GM23338 (cell line): ENCODE data around the gene FAN1. TPM values are rescaled to one million over a fixed set of nuclear protein-coding genes. Genes with fewer than 3 reads are reported as not detected.

Source experiments
- ATAC-seq: fragments of 200-7000 bp; cut with Tn5 transposase; 3 replicates; pipeline ENCODE4 v1.9.1; 2020
- DNase-seq: peaks from one replicate; pipeline ENCODE4 v3.0.0-alpha.2; 2015; ENCODE audit warnings: low spot score
- H2AFZ ChIP-seq: fragments of 200-600 bp; sonication (generic); 2 replicates; pipeline ENCODE4 v1.8.0; 2016; ENCODE audit warnings: antibody characterized with exemption, mild to moderate bottlenecking, moderate library complexity
- H3F3A ChIP-seq: fragments of 200-600 bp; sonication (generic); replicated peaks from 2 replicates; pipeline ENCODE4 v1.8.0; 2017; ENCODE audit warnings: antibody characterized with exemption, mixed run types, low read depth
- H3K27ac ChIP-seq: fragments of 200-600 bp; sonication (generic); 2 replicates; pipeline ENCODE4 v1.6.1; 2016; ENCODE audit warnings: low read depth
- H3K27me3 ChIP-seq: fragments of 200-600 bp; sonication (generic); 2 replicates; pipeline ENCODE4 v1.8.0; 2016; ENCODE audit warnings: mild to moderate bottlenecking, mixed run types, moderate library complexity; ENCODE audit not compliant: insufficient read depth
- H3K36me3 ChIP-seq: fragments of 200-600 bp; sonication (generic); 2 replicates; pipeline ENCODE4 v1.8.0; 2016; ENCODE audit warnings: mild to moderate bottlenecking; ENCODE audit not compliant: insufficient read depth
- H3K4me1 ChIP-seq: fragments of 200-600 bp; sonication (generic); 2 replicates; pipeline ENCODE4 v1.8.0; 2016; ENCODE audit warnings: mild to moderate bottlenecking, moderate library complexity; ENCODE audit not compliant: insufficient read depth
- H3K4me2 ChIP-seq: fragments of 200-600 bp; sonication (generic); 2 replicates; pipeline ENCODE4 v1.7.1; 2017; ENCODE audit warnings: mixed run types
- H3K4me3 ChIP-seq: fragments of 200-600 bp; sonication (generic); 2 replicates; pipeline ENCODE4 v1.6.1; 2016; ENCODE audit warnings: mixed run types
- H3K79me2 ChIP-seq: fragments of 200-600 bp; sonication (generic); replicated peaks from 2 replicates; pipeline ENCODE4 v1.8.0; 2017; ENCODE audit warnings: mild to moderate bottlenecking; ENCODE audit not compliant: insufficient read depth
- H3K9me2 ChIP-seq: fragments of 200-600 bp; sonication (generic); 2 replicates; pipeline ENCODE4 v1.8.0; 2017; ENCODE audit not compliant: insufficient read depth
- H4K20me1 ChIP-seq: fragments of 200-600 bp; sonication (generic); replicated peaks from 2 replicates; pipeline ENCODE4 v1.8.0; 2017; ENCODE audit warnings: mild to moderate bottlenecking; ENCODE audit not compliant: insufficient read depth
- H3K27ac Mint-ChIP-seq: 2 replicates; pipeline ENCODE4 v1.8.0; 2020; ENCODE audit warnings: inconsistent platforms, mild to moderate bottlenecking, moderate library complexity, mixed read lengths
- H3K27me3 Mint-ChIP-seq: 3 replicates; pipeline ENCODE4 v1.8.0; 2022; ENCODE audit warnings: low read depth, mild to moderate bottlenecking, moderate library complexity, mixed read lengths, inconsistent platforms; ENCODE audit not compliant: insufficient read depth, poor library complexity
- H3K36me3 Mint-ChIP-seq: 3 replicates; pipeline ENCODE4 v1.8.0; 2021; ENCODE audit warnings: low read depth, mild to moderate bottlenecking, inconsistent platforms, moderate library complexity, mixed read lengths
- H3K4me1 Mint-ChIP-seq: 3 replicates; pipeline ENCODE4 v1.8.0; 2020; ENCODE audit warnings: mild to moderate bottlenecking, inconsistent platforms, mixed read lengths
- H3K4me3 Mint-ChIP-seq: 3 replicates; pipeline ENCODE4 v1.8.0; 2021; ENCODE audit warnings: moderate library complexity, mild to moderate bottlenecking, inconsistent platforms, mixed read lengths
- H3K9me3 Mint-ChIP-seq: 3 replicates; pipeline ENCODE4 v1.8.0; 2020; ENCODE audit warnings: moderate library complexity, mild to moderate bottlenecking, inconsistent platforms, mixed read lengths
- CREB1 ChIP-seq: fragments of 250-450 bp; sonication (Bioruptor Pico); IDR thresholded peaks from 2 replicates; pipeline ENCODE4 v1.5.0; 2020; ENCODE audit warnings: low read depth, mild to moderate bottlenecking, moderate library complexity
- EZH2 ChIP-seq: fragments of 200-600 bp; sonication (generic); IDR thresholded peaks from one replicate; pipeline ENCODE4 v1.8.0; 2017; ENCODE audit warnings: antibody characterized with exemption, mild to moderate bottlenecking, low read depth; ENCODE audit not compliant: unreplicated experiment
- EZH2phosphoT487 ChIP-seq: fragments of 200-600 bp; sonication (generic); IDR thresholded peaks from one replicate; pipeline ENCODE4 v1.8.1; 2018; ENCODE audit warnings: antibody characterized with exemption; ENCODE audit not compliant: unreplicated experiment
- NANOG ChIP-seq: IDR thresholded peaks from 2 replicates; pipeline ENCODE4 v1.6.1; 2016; ENCODE audit warnings: antibody characterized with exemption, borderline replicate concordance
- POLR2AphosphoS5 ChIP-seq: IDR thresholded peaks from 2 replicates; pipeline ENCODE4 v1.6.1; 2016; ENCODE audit warnings: antibody characterized with exemption, low read depth
- STAT1 ChIP-seq: IDR thresholded peaks from one replicate; pipeline ENCODE4 v1.6.1; 2016; ENCODE audit warnings: antibody characterized with exemption; ENCODE audit not compliant: unreplicated experiment
- ZNF114 ChIP-seq: fragments of 250-450 bp; sonication (Bioruptor Pico); IDR thresholded peaks from 2 replicates; pipeline ENCODE4 v1.5.0; 2020; ENCODE audit warnings: mild to moderate bottlenecking, moderate library complexity
- ZNF331 ChIP-seq: fragments of 250-450 bp; sonication (Bioruptor Pico); IDR thresholded peaks from 2 replicates; pipeline ENCODE4 v1.5.0; 2020; ENCODE audit warnings: low read depth, mild to moderate bottlenecking, moderate library complexity
- polyA plus RNA-seq: library from polyadenylated mRNA; unstranded; fragments of >200 nt; fragmentation: Nextera tagmentation; extraction: Ambion mirVana; gene quantifications from 2 replicates; pipeline ENCODE4 v1.2.1, GENCODE V29; 2016
- total RNA-seq: library from RNA; depleted of rRNA; stranded (reverse); fragments of >200 nt; shearing (Covaris generic); gene quantifications from 2 replicates; pipeline ENCODE4 v1.2.3, GENCODE V29; 2014
- TF ChIP-seq, protein P1 (sequence below): IDR thresholded peaks from one replicate; pipeline ENCODE4 v1.6.1; 2018; ENCODE audit warnings: antibody characterized with exemption; ENCODE audit not compliant: unreplicated experiment

Gene FAN1
- total and polyA plus RNA-seq, 2 experiments from 2014 or later: 9.1 to 29.2 TPM

DNA sequence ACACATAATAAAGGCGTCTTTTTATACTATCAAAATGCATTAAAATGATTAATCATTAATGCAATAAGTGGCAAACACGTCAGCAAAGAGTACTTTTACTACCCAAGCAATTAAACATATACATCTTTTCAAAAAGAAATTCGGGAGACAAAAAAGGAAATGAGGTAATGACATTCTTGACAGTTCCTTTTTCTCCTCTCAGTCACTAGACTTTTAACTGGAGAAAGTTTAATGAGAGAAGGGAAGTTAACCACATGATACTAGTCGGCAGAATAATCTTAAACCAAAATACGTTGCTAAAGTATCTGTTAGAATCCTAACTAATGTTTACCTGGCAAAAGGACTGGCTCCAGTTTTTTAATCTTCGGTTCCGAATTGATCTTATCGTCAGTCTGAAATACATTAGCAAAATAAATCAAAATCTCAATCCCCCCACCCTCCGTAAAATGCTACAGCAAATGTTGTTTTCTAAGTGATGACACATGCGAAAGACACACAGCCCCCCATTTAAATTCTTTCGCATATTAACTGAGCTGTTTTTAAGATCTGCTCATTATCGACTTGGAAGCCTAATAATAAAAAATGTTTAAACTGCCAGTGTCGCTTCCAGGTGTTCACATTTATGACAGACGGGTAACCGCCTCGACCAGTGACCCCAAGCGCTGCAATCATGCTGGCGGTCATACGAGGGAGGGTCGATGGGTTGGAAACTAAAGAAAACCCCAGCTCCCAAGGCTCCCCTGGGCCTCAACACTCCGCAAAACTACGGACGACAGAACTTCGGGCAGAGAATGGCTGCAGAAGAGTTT is 86.9 kb downstream of the FAN1 start (continued):
- TF ChIP-seq NANOG (no peak), CREB1 (no peak), ZNF331 (CRISPR knock-in tag) (no peak), EZH2phosphoT487 (no peak), ZNF114 (CRISPR knock-in tag) (no peak), STAT1 (no peak), EZH2 (no peak)

DNA sequence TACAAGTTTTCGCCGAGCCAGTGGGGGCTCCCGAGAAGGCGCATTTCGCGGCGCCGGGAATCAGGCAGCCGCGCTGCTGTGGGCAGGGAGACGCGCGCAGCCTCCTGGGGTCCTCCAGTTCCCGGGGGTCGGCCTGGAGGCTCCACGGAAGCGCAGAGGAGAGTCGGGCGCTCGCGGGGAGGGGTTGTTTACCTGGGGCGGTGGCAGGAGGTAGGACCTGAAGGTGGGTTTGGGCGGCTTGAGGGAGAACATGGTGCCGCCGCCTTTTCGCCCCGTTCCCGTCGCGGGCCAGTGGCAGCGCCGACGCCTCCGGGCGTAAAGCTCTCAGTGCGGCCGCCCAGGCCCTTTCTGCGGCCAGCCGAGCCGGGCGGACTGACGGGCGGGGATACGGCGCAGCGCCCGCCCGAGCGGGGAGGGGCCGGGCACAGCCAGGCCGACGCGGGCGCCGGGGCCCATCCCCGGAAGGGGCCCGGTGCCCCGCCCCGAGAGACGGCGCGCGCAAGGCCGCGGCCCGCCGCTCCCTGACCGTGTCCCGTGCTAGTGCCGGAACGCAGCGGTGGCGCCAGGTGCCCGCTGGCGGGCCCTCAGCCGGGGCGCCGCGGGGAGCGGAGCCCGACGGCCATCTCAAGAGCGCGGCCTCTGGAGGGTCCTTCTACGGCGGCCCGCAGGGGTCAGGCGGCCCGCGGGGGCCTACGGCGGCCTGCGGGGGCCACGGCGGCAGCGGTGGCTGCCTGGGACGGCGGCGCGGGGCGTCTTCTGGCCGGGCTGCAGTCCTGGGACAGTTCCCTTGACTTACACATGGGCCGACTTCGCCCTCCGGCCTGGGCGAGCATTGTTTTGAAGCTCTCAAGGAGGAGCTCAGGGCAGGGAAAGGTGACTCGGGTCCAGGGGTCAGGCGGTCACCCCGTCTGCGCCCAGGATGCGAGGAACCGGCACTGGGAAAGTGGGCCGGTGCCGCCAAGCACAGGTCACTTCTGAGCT is 87.8 kb downstream of the FAN1 start, which contains the start of gene MTMR10:
TSS of gene MTMR10 (minus strand) at position 374 of the 981 bp plus-strand sequence. CDS start at position 252, 122 bp downstream.
- peaks cover 8% of the 10 kb centered on the region; the same call in 2 of the 3 replicates for H3K36me3 Mint-ChIP-seq
- Histone ChIP-seq H3F3A (peaks cover 4% of the 10 kb centered on the region; the same call in 1 of the 2 replicates), H4K20me1 (no peaks in the 10 kb centered on the region; the same call in 1 of the 2 replicates), H3K9me2 (no peaks in the 10 kb centered on the region), H3K36me3 (no peaks in the 10 kb centered on the region), H3K79me2 (peaks cover 12% of the 10 kb centered on the region), H3K4me3 (peak within 1 kb of the TSS; percentile 68), H3K4me2 (peak within 1 kb of the TSS; percentile 88), H3K27me3 (no peaks in the 10 kb centered on the region), H2AFZ (peak within 1 kb of the TSS; percentile 97), H3K4me1 (peaks cover 15% of the 10 kb centered on the region), H3K27ac (peak within 1 kb of the TSS; percentile 98)
- peaks cover 18% of the 10 kb centered on the region for H3K4me1 Mint-ChIP-seq
- peaks cover 7% of the 10 kb centered on the region for H3K27me3 Mint-ChIP-seq
- H3K4me3 Mint-ChIP-seq: peak within 1 kb of the TSS; percentile 90
- peak within 1 kb of the TSS; percentile 87 for H3K27ac Mint-ChIP-seq
- peak; percentile 83 for DNase-seq
- H3K9me3 Mint-ChIP-seq: no peaks in the 10 kb centered on the region; the same call in 2 of the 3 replicates
- TF ChIP-seq POLR2AphosphoS5 (peak; percentile 64), ZNF331 (CRISPR knock-in tag) (no peak), CREB1 (0 out of 2 replicates have a peak, but pooled peaks have one; percentile 15)
- peak; percentile 90 for ATAC-seq

DNA sequence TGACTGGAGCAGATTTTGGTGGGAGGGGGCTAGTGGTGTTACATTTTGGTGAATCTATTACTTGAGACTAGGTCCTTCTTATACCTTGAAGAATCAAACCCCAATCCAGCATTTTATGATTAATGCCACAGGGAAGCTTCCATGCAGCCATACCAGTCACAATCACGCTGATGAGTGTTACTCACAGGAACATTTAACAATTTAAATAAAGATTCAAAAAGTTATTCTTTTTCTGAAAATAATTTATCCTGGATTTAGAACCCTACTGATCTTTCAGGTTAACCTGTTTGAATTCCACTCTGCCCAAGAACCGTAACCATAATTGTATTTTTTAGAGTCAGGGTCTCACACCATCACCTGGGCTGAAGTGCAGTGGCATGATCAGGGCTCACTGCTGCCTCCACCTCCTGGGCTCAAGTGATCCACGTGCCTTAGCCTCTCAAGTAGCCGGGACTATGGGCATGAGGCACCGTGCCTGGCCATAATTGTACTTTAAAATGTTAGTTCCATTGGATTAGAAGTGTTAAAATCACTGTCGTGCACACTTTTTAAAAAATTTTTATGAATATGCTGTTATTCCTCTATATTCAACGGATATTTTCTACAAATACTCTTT is 88.6 kb downstream of the FAN1 start:
- Histone ChIP-seq H3K36me3 (no peaks in the 10 kb centered on the region), H3K27me3 (no peaks in the 10 kb centered on the region), H4K20me1 (no peaks in the 10 kb centered on the region; the same call in 1 of the 2 replicates), H3K4me2 (peak overlapping the region; percentile 88), H3K79me2 (peaks cover 12% of the 10 kb centered on the region), H3K4me3 (peak overlapping the region; percentile 68), H3K9me2 (no peaks in the 10 kb centered on the region), H3F3A (peaks cover 4% of the 10 kb centered on the region; the same call in 1 of the 2 replicates), H3K27ac (peak overlapping the region; percentile 74), H3K4me1 (peaks cover 15% of the 10 kb centered on the region), H2AFZ (peak overlapping the region; percentile 97)
- H3K27me3 Mint-ChIP-seq: peaks cover 7% of the 10 kb centered on the region
- H3K4me3 Mint-ChIP-seq: peak overlapping the region; percentile 86
- H3K27ac Mint-ChIP-seq: peak overlapping the region; percentile 76; the same call in 1 of the 2 replicates
- H3K4me1 Mint-ChIP-seq: peaks cover 18% of the 10 kb centered on the region
- H3K9me3 Mint-ChIP-seq: no peaks in the 10 kb centered on the region; the same call in 2 of the 3 replicates
- ATAC-seq (peak; percentile 16; the same call in 2 of the 3 replicates), DNase-seq (no peak)
- peaks cover 5% of the 10 kb centered on the region; the same call in 2 of the 3 replicates for H3K36me3 Mint-ChIP-seq
- no peak for TF ChIP-seq EZH2phosphoT487
- TF ChIP-seq, protein P1, sequence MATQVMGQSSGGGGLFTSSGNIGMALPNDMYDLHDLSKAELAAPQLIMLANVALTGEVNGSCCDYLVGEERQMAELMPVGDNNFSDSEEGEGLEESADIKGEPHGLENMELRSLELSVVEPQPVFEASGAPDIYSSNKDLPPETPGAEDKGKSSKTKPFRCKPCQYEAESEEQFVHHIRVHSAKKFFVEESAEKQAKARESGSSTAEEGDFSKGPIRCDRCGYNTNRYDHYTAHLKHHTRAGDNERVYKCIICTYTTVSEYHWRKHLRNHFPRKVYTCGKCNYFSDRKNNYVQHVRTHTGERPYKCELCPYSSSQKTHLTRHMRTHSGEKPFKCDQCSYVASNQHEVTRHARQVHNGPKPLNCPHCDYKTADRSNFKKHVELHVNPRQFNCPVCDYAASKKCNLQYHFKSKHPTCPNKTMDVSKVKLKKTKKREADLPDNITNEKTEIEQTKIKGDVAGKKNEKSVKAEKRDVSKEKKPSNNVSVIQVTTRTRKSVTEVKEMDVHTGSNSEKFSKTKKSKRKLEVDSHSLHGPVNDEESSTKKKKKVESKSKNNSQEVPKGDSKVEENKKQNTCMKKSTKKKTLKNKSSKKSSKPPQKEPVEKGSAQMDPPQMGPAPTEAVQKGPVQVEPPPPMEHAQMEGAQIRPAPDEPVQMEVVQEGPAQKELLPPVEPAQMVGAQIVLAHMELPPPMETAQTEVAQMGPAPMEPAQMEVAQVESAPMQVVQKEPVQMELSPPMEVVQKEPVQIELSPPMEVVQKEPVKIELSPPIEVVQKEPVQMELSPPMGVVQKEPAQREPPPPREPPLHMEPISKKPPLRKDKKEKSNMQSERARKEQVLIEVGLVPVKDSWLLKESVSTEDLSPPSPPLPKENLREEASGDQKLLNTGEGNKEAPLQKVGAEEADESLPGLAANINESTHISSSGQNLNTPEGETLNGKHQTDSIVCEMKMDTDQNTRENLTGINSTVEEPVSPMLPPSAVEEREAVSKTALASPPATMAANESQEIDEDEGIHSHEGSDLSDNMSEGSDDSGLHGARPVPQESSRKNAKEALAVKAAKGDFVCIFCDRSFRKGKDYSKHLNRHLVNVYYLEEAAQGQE: no peak
- no peak for TF ChIP-seq ZNF114 (CRISPR knock-in tag)
- TF ChIP-seq STAT1: no peak
